ENCODE measurements around the gene BRPF1.

GRCh38 chr3:9791127-9791526 lies 59.6 kb downstream of the BRPF1 start:
- TF ChIP-seq CTCF (IDR thresholded peaks at IDR 0.05) (no peak), EZH2 (IDR thresholded peaks at IDR 0.05) (no peak)
